ENCODE results near the gene ZNF644. TPM values are rescaled to one million over a fixed set of nuclear protein-coding genes. Genes with fewer than 3 reads are reported as not detected.
"Not testable (repeated sequence)": the region's sequence is repeated elsewhere in the genome, so short reads cannot be mapped to it uniquely, and the experiment has no call there.

The ZNF644 gene
- 10 to 100 TPM; 46.9 to 66.2 TPM for total RNA-seq

DNA sequence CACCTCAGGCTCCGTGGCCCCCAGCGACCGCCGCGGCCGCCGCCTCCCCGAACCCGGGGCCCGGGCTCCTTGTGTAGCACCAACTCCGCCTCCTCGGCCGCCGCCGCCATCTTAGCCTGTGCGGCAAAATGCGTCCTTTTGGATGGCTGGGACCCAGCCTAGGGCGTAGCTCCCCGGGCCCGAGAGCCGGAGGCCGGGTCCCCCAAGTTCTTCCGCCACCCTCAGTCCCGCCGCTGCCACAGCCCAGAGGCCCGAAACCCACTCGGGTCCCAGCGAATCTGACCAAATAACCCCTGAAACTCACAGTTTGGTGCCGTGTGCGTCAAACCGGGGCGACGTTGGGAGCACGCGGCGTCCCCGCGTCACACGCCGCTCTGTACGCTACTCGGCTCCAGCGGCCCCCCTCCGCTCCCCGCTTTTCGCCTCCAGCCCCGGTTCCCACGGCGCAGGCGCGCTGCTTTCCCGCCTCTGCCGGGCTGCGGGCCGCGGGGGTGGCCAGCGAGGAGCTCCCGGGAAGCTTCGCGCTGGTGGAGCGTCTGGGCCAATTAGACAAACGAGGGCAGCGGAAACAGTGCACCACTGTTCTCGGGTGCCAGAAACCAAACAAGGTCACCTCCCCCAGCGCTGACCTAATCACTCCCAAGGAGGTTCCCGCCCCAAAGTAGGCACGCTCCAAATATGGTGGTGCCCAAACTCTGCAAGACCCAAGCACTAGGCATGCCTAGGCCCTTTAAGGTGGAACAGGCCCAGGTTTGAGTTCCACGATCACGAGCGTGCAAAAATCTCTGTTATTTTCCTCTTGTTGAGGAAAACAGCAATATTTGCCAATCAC is at the start of gene ZNF644:
Gene ZNF644 (minus strand): TSS at position 350 of the 832 bp plus-strand sequence. CDS start 39,682 bp downstream, outside the sequence.
- H3K27ac ChIP-seq, result peak within 1 kb of the TSS; percentile 97
- H3K4me1 ChIP-seq, result peaks cover 3% of the 10 kb centered on the region
- DNase-seq, result peak; percentile 91
- TF ChIP-seq, protein P1, sequence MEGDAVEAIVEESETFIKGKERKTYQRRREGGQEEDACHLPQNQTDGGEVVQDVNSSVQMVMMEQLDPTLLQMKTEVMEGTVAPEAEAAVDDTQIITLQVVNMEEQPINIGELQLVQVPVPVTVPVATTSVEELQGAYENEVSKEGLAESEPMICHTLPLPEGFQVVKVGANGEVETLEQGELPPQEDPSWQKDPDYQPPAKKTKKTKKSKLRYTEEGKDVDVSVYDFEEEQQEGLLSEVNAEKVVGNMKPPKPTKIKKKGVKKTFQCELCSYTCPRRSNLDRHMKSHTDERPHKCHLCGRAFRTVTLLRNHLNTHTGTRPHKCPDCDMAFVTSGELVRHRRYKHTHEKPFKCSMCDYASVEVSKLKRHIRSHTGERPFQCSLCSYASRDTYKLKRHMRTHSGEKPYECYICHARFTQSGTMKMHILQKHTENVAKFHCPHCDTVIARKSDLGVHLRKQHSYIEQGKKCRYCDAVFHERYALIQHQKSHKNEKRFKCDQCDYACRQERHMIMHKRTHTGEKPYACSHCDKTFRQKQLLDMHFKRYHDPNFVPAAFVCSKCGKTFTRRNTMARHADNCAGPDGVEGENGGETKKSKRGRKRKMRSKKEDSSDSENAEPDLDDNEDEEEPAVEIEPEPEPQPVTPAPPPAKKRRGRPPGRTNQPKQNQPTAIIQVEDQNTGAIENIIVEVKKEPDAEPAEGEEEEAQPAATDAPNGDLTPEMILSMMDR (IDR thresholded peaks at IDR 0.05), result no peak
- no peaks in the 10 kb centered on the region for H3K27me3 ChIP-seq
- peak within 1 kb of the TSS; percentile 89 to 99 for H3K9ac ChIP-seq (ENCODE audit: low read depth in 2 of 2, low read length in 2 of 2)
- no peaks in the 10 kb centered on the region for H3K9me3 ChIP-seq
- no peaks in the 10 kb centered on the region for H3K36me3 ChIP-seq
- intact Hi-C loops (cut with DNase I), result no loop called here
- H3K4me3 ChIP-seq, result peak within 1 kb of the TSS; percentile 55

DNA sequence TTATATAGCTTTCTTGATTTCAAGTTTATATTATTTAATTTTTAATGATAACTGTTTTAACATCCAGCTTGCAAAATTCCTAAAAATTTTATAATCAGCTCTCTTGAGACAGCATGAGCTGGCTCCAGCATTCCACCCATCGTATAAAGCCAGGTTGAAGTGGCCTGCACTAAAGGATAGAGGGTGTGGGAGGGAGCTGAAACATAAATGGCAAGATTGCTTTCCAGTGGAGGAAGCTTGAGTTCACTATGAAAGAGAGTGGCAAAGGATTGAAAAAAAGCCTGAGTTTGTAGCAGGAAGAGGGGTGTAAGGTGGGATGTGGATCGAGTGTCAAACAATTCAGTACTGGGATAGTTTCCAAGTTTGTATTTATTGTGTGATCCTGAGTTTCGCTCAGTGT is 48.5 kb upstream of the ZNF644 start:
- H3K9me3 ChIP-seq, result no peaks in the 10 kb centered on the region
- H3K27ac ChIP-seq, result no peak overlapping the region
- no peaks in the 10 kb centered on the region for H3K36me3 ChIP-seq
- intact Hi-C loops (cut with DNase I), result no loop called here
- no peak overlapping the region for H3K4me3 ChIP-seq
- no peaks in the 10 kb centered on the region for H3K4me1 ChIP-seq
- no peak for DNase-seq
- no peaks in the 10 kb centered on the region for H3K27me3 ChIP-seq
- H3K9ac ChIP-seq (ENCODE audit: low read depth in 2 of 2, low read length in 2 of 2), result no peak overlapping the region
- TF ChIP-seq, protein P1 (IDR thresholded peaks at IDR 0.05), result no peak

DNA sequence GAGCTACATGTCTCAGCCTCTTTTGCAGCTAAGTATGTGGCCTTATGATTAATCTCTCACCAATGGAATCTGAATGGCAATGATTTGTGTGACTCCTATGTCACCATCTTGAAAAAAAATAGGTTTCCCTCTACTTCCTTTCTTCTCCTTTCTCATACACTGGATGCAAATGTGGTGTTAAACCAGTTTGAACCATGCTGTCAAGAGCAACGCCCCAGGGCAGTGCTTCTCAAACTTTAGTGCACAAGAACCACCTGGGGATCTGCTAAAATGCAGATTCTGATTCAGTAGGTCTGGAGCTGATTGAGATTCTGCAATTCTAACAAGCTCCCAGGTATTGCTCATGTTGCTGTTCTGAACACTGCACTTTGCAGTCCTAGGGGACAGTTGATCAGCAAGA is 44.7 kb upstream of the ZNF644 start:
- Histone ChIP-seq H3K4me3 (no peak overlapping the region), H3K36me3 (no peaks in the 10 kb centered on the region), H3K27ac (no peak overlapping the region), H3K27me3 (no peaks in the 10 kb centered on the region), H3K9ac (ENCODE audit: low read depth in 2 of 2, low read length in 2 of 2) (no peak overlapping the region), H3K4me1 (no peaks in the 10 kb centered on the region), H3K9me3 (no peaks in the 10 kb centered on the region)
- intact Hi-C loops (cut with DNase I), result no loop called here
- no peak for DNase-seq
- TF ChIP-seq, protein P1 (IDR thresholded peaks at IDR 0.05), result no peak

DNA sequence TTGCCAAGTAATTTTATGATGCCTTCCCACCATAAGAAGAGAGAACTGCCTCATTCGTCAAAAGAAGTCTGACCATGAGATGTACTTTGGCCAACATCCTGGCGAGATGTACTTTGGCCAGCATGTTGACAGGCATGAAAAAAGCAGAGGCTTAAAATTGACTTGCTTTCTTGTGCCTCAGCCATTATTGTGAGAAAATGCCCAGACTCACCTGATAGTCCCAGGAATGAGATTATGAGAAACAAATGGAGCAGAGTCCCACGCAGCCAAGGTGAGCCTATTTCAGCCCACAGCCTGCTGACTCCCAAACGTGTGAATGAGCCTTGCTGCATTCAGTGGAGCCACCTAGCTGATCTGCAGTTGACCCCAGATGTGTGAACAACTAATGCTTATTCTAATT is 43.5 kb upstream of the ZNF644 start:
- H3K27me3 ChIP-seq, result no peaks in the 10 kb centered on the region
- no peaks in the 10 kb centered on the region for H3K4me1 ChIP-seq
- H3K4me3 ChIP-seq, result no peak overlapping the region
- DNase-seq, result peak; percentile 39
- no peaks in the 10 kb centered on the region for H3K9me3 ChIP-seq
- H3K36me3 ChIP-seq, result no peaks in the 10 kb centered on the region
- H3K27ac ChIP-seq, result no peak overlapping the region
- H3K9ac ChIP-seq (ENCODE audit: low read depth in 2 of 2, low read length in 2 of 2), result no peak overlapping the region
- TF ChIP-seq, protein P1 (IDR thresholded peaks at IDR 0.05), result no peak
- intact Hi-C loops (cut with DNase I), result no loop called here

DNA sequence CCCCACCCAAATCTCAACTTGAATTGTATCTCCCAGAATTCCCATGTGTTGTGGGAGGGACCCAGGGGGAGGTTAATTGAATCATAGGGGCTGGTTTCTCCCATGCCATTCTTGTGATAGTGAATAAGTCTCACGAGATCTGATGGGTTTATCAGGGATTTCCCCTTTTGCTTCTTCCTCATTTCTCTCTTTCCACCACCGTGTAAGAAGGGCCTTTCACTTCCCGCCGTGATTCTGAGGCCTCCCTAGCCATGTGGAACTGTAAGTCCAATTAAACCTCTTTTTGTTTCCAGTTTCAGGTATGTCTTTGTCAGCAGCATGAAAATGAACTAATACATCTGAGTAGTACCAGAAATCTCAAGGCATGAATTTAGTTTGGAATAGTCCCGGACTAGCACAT is 41.6 kb upstream of the ZNF644 start:
- H3K9me3 ChIP-seq; H3K9ac ChIP-seq (ENCODE audit: low read depth in 2 of 2, low read length in 2 of 2); intact Hi-C loops (cut with DNase I); H3K4me3 ChIP-seq; H3K27ac ChIP-seq; DNase-seq; H3K36me3 ChIP-seq; H3K27me3 ChIP-seq; H3K4me1 ChIP-seq: not testable (repeated sequence)

DNA sequence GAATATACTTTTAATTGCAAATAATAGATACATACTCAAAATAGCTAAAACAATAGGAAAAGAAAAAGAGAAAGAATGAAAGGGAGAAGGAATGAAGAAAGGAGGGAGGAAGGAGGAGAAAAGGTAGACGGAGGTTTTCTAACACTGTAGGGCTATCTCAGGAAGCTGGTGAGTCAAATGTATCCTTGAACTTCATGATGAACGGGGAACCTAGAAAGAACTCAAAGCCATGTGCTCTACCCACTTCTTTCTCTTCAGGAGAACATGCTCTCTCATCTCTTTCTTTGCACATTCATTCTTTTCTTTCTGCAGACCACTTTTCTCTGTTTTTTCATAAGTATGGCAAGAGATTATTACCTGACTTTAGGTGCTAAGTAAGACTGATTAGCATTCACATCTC is 37.3 kb upstream of the ZNF644 start:
- DNase-seq, result no peak
- no peaks in the 10 kb centered on the region for H3K36me3 ChIP-seq
- H3K27ac ChIP-seq, result no peak overlapping the region
- no peak overlapping the region for H3K9ac ChIP-seq (ENCODE audit: low read depth in 2 of 2, low read length in 2 of 2)
- no peaks in the 10 kb centered on the region for H3K4me1 ChIP-seq
- H3K9me3 ChIP-seq, result no peaks in the 10 kb centered on the region
- H3K4me3 ChIP-seq, result no peak overlapping the region
- TF ChIP-seq, protein P1 (IDR thresholded peaks at IDR 0.05), result no peak
- no peaks in the 10 kb centered on the region for H3K27me3 ChIP-seq
- intact Hi-C loops (cut with DNase I), result no loop called here

Measured in colonic mucosa (tissue), 4 donors.